ENCODE measurements around the gene SCARF2. TPM values are rescaled to one million over a fixed set of nuclear protein-coding genes. Genes with fewer than 3 reads are reported as not detected.

SCARF2 gene
- total and polyA plus RNA-seq, 2 experiments from 2014 or later = 7.9 to 45.6 TPM

- Histone ChIP-seq H4K20me1 (ENCODE audit: insufficient read depth) (no peaks in the 10 kb centered on the region), H3K79me2 (ENCODE audit: insufficient read depth) (peaks cover 32% of the 10 kb centered on the region), H3K4me2 (ENCODE audit: unreplicated experiment) (peak overlapping the region; percentile 44), H3K27ac (peak overlapping the region; percentile 45; the same call in 1 of the 2 replicates), H3K9ac (peak overlapping the region; percentile 91), H3F3A (ENCODE audit: insufficient read depth) (no peaks in the 10 kb centered on the region), H3K4me1 (ENCODE audit: insufficient read depth) (peaks cover 11% of the 10 kb centered on the region), H2AFZ (no peak overlapping the region), H3K9me2 (ENCODE audit: insufficient read depth) (no peaks in the 10 kb centered on the region), H3K9me3 (ENCODE audit: low read depth) (no peaks in the 10 kb centered on the region), H3K36me3 (ENCODE audit: low read depth) (no peaks in the 10 kb centered on the region), H3K27me3 (replicated peaks; ENCODE audit: insufficient read depth) (no peaks in the 10 kb centered on the region), H3K4me3 (peak overlapping the region; percentile 95)
- WGBS, 2 experiments (ENCODE audit: low coverage in 1 of 2, low lambda C conversion rate in 2 of 2, missing lambda C conversion rate in 2 of 2) = 53 to 55% methylated on average over 12 to 13 of the region's 13 CpGs
- TF ChIP-seq EZH2phosphoT487 (IDR thresholded peaks at IDR 0.05; ENCODE audit: insufficient read depth, low read depth) = no peak
- TF ChIP-seq EZH2 (IDR thresholded peaks at IDR 0.05; ENCODE audit: insufficient read depth, poor library complexity, severe bottlenecking) = no peak
- DNase-seq = peak; percentile 76
- in situ Hi-C loops (cut with MboI) = no loop called here
These were observed 1.3 kb upstream of the SCARF2 start for GRCh38 chr22:20438678-20439492.

- Histone ChIP-seq H3K4me1 (ENCODE audit: insufficient read depth) (peaks cover 11% of the 10 kb centered on the region), H3K27ac (peak overlapping the region; percentile 45), H3K9me3 (ENCODE audit: low read depth) (no peaks in the 10 kb centered on the region), H3K27me3 (replicated peaks; ENCODE audit: insufficient read depth) (no peaks in the 10 kb centered on the region), H2AFZ (peak overlapping the region; percentile 75), H3K79me2 (ENCODE audit: insufficient read depth) (peaks cover 37% of the 10 kb centered on the region), H4K20me1 (ENCODE audit: insufficient read depth) (no peaks in the 10 kb centered on the region), H3K36me3 (ENCODE audit: low read depth) (no peaks in the 10 kb centered on the region), H3K4me2 (ENCODE audit: unreplicated experiment) (peak overlapping the region; percentile 44), H3K9ac (peak overlapping the region; percentile 91), H3F3A (ENCODE audit: insufficient read depth) (no peaks in the 10 kb centered on the region), H3K4me3 (peak overlapping the region; percentile 95), H3K9me2 (ENCODE audit: insufficient read depth) (no peaks in the 10 kb centered on the region)
- TF ChIP-seq EZH2 (IDR thresholded peaks at IDR 0.05; ENCODE audit: insufficient read depth, poor library complexity, severe bottlenecking) = no peak
- TF ChIP-seq EZH2phosphoT487 (IDR thresholded peaks at IDR 0.05; ENCODE audit: insufficient read depth, low read depth) = no peak
- WGBS, 2 experiments (ENCODE audit: low coverage in 1 of 2, low lambda C conversion rate in 2 of 2, missing lambda C conversion rate in 2 of 2) = 19 to 23% methylated on average over 6 of the region's 6 CpGs
- in situ Hi-C loops (cut with MboI) = no loop called here
- no peak for DNase-seq
These were observed 727 bp upstream of the SCARF2 start for GRCh38 chr22:20438427-20438677.

GRCh38 chr22:20436768-20437612 is 635 bp downstream of the SCARF2 start:
- peak; percentile 69 for DNase-seq
- H3K4me3 ChIP-seq = peak overlapping the region; percentile 95
- no peaks in the 10 kb centered on the region for H3F3A ChIP-seq (ENCODE audit: insufficient read depth)
- peak overlapping the region; percentile 71 for H2AFZ ChIP-seq
- no peaks in the 10 kb centered on the region for H3K9me2 ChIP-seq (ENCODE audit: insufficient read depth)
- peaks cover 11% of the 10 kb centered on the region for H3K4me1 ChIP-seq (ENCODE audit: insufficient read depth)
- no peaks in the 10 kb centered on the region for H3K27me3 ChIP-seq (replicated peaks; ENCODE audit: insufficient read depth)
- 1% methylated on average over 47 to 57 of the region's 61 CpGs for WGBS, 2 experiments (ENCODE audit: low coverage in 1 of 2, low lambda C conversion rate in 2 of 2, missing lambda C conversion rate in 2 of 2)
- H3K9ac ChIP-seq = peak overlapping the region; percentile 91
- H3K4me2 ChIP-seq (ENCODE audit: unreplicated experiment) = peak overlapping the region; percentile 85
- no peaks in the 10 kb centered on the region for H3K9me3 ChIP-seq (ENCODE audit: low read depth)
- peak overlapping the region; percentile 57 for H3K27ac ChIP-seq
- peaks cover 5% of the 10 kb centered on the region; the same call in 1 of the 2 replicates for H4K20me1 ChIP-seq (ENCODE audit: insufficient read depth)
- H3K79me2 ChIP-seq (ENCODE audit: insufficient read depth) = peaks cover 51% of the 10 kb centered on the region
- TF ChIP-seq EZH2phosphoT487 (IDR thresholded peaks at IDR 0.05; ENCODE audit: insufficient read depth, low read depth) (no peak), EZH2 (IDR thresholded peaks at IDR 0.05; ENCODE audit: insufficient read depth, poor library complexity, severe bottlenecking) (no peak)
- in situ Hi-C loops (cut with MboI) = no loop called here
- H3K36me3 ChIP-seq (ENCODE audit: low read depth) = no peaks in the 10 kb centered on the region

GRCh38 chr22:20436307-20436767 is 1.3 kb downstream of the SCARF2 start:
- no peak for TF ChIP-seq EZH2phosphoT487 (IDR thresholded peaks at IDR 0.05; ENCODE audit: insufficient read depth, low read depth)
- TF ChIP-seq EZH2 (IDR thresholded peaks at IDR 0.05; ENCODE audit: insufficient read depth, poor library complexity, severe bottlenecking) = no peak
- H4K20me1 ChIP-seq (ENCODE audit: insufficient read depth) = peaks cover 5% of the 10 kb centered on the region; the same call in 1 of the 2 replicates
- in situ Hi-C loops (cut with MboI) = no loop called here
- no peaks in the 10 kb centered on the region for H3K9me2 ChIP-seq (ENCODE audit: insufficient read depth)
- H3K9me3 ChIP-seq (ENCODE audit: low read depth) = no peaks in the 10 kb centered on the region
- no peaks in the 10 kb centered on the region for H3K27me3 ChIP-seq (replicated peaks; ENCODE audit: insufficient read depth)
- H3K9ac ChIP-seq = peak overlapping the region; percentile 91
- H3K4me3 ChIP-seq = peak overlapping the region; percentile 95
- H2AFZ ChIP-seq = peak overlapping the region; percentile 71
- peaks cover 11% of the 10 kb centered on the region for H3K4me1 ChIP-seq (ENCODE audit: insufficient read depth)
- 1% methylated on average over 16 to 36 of the region's 56 CpGs for WGBS, 2 experiments (ENCODE audit: low coverage in 1 of 2, low lambda C conversion rate in 2 of 2, missing lambda C conversion rate in 2 of 2)
- no peaks in the 10 kb centered on the region for H3K36me3 ChIP-seq (ENCODE audit: low read depth)
- no peaks in the 10 kb centered on the region for H3F3A ChIP-seq (ENCODE audit: insufficient read depth)
- H3K27ac ChIP-seq = peak overlapping the region; percentile 57
- DNase-seq = peak; percentile 79
- H3K79me2 ChIP-seq (ENCODE audit: insufficient read depth) = peaks cover 57% of the 10 kb centered on the region
- peak overlapping the region; percentile 85 for H3K4me2 ChIP-seq (ENCODE audit: unreplicated experiment)

All from GM23248 (cell line).